Measurements from ENCODE around the gene RNF150.
"Not testable (repeated sequence)": the region's sequence is repeated elsewhere in the genome, so short reads cannot be mapped to it uniquely, and the experiment has no call there.

Gene RNF150

DNA sequence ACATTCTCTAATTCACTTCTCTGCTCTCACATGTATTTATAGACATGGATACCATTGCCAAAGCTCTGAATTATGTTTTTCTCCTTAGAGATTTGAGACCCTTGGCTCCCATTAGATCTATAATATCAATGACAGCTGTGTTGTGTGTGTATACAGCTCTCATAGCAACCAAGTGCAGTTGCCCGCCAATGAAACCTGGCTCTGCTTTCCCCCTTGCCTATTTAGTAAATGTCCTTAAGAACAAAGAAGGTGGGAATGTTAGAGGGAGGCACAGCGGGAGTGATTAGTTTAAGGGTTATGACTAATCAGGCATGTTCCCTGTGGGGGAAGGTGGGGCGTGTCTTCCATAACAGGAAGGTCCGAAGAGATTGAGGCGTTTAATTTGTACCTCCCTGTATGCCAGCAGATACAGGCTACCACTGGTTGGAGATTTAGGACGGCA, 276.6 kb downstream of the RNF150 start:
- peak; percentile 57 for DNase-seq

DNA sequence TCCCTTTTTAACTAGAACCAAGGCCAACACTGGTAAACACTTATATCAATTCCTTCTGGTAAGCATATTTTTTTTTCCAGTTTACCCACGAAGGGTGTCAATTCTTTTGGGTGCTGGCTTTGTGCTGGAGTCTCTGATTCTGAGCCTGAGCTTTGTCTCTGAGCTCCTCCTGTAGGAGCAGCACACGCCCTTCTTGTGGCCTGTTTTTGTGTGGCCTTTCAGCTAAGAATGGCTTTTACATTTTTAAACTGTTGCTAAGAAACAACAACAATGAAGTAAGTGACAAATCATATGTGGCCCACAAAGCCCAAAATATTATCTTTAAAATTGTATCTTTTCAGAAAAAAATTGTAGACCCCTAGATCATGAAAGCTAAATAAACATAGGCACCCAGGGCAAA, 279.1 kb downstream of the RNF150 start:
- DNase-seq = no peak

DNA sequence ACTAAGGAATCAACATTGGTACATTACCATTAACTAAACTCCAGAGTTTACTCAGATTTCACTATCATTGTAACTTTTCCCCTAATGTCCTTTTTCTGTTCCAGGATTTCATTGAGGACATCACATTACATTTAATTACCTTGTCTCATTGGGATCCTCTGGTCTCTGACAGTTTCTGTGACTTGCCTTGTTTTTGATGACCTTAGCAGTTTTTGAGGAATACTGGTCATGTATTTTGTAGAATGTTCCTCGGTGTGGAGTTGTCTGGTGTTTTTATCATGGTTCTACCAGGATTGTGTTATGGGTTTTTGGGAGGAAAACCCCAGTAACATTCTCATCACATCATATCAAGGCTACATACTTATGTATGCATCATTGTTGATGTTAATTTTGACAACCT, 281.5 kb downstream of the RNF150 start:
- no peak for DNase-seq

DNA sequence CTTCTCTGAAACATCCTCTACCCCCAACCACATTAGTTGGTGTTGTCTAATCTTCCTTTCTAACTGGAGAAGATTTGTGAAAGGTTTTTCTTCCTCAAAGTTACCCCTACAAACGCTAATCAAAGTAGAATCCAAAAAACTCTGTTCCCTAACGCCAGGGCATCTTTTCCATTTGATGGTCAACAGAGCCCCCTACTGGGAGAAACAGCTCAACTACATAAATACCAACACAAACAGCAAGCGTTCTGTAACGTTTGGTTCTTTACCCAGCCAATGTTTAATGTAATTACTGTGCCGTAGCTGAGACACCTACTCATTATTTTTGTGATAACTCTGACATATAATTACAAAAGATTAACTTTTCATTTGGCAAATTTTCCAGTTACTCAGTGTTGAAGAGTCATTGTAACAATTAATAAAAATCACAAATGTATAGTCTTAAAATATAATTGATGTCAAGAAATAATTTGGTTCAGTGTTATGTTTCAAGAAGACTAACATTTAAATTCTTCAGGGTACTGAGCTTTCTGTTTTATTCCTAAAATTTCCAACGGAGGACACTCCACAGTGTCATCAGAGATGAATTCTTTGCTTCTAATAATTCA, 282.1 kb downstream of the RNF150 start:
- DNase-seq = peak; percentile 59

DNA sequence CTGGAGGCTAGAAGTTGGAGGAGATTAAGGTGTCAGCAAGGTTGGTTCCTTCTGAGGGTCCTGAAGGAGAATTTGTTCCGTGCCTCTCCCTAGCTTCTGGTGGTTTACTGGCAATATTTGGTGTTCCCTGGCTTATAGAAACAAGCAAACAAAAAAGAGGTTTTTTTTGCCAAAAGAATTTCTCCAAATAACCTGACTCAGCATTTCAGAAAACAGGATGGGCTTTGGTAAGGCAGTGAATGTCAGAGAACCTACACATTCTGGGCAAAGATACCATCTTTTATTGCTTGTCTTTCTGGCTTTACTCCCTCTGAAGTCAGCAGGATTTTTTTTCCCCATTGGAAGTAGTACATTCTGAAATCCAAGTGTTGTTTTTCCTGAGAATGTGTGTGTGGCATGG, 283.7 kb downstream of the RNF150 start:
- DNase-seq = no peak

DNA sequence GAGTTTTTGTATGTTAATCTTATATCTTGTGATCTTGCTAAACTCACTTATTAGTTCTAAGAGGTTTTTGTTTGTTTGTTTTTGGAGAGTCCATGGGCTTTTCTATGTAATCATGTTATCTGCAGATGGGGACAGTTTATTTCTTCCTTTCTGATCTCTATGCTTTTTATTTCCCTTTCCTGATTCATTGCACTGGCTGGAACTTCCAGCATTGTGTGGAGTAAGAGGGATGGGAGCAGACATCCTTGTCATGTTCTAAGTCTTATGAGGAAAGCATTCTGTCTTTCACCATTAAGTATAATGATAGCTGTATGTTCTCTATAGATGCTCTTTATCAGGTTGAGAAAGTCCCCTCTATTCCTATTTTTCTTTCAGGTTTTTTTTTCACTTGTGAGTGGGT, 286.5 kb downstream of the RNF150 start:
- no peak for DNase-seq

DNA sequence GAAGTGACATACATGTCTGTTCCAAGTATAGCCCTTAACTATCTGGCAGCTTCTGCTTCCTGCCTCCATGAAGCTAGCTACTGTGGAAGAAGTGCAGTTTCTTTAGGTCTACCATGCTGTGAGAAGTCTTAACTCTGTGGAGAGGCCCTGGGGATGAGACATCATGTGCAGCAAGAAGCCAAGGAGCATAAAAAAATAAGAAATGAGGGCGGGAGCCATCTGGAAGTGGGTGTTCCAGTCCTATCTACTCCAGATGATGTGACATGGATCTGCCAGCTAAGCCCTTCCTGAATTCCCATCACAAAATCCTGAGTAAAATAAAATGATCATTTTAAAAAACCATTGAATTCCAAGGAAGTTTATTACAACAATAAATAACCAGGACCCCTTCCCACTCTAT, 289.2 kb downstream of the RNF150 start:
- DNase-seq = no peak

DNA sequence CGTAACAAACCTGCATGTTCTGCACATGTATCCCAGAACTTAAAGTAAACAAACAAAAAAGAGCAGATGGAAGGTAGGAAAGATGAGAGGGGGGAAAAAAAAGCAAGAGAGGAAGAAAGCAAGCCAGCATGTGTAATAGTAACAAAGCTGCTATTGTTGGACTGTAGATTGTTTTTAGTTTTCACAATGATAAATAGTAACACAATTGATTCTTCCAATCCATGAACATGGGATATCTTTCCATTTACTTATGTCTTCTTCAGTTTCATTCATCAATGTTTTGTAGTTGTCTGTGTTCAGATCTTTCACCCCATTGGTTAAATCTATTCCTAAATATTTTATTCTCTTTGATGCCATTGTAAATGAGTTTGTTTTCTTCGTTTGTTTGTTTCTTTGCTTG, 292.1 kb downstream of the RNF150 start:
- no peak for DNase-seq

DNA sequence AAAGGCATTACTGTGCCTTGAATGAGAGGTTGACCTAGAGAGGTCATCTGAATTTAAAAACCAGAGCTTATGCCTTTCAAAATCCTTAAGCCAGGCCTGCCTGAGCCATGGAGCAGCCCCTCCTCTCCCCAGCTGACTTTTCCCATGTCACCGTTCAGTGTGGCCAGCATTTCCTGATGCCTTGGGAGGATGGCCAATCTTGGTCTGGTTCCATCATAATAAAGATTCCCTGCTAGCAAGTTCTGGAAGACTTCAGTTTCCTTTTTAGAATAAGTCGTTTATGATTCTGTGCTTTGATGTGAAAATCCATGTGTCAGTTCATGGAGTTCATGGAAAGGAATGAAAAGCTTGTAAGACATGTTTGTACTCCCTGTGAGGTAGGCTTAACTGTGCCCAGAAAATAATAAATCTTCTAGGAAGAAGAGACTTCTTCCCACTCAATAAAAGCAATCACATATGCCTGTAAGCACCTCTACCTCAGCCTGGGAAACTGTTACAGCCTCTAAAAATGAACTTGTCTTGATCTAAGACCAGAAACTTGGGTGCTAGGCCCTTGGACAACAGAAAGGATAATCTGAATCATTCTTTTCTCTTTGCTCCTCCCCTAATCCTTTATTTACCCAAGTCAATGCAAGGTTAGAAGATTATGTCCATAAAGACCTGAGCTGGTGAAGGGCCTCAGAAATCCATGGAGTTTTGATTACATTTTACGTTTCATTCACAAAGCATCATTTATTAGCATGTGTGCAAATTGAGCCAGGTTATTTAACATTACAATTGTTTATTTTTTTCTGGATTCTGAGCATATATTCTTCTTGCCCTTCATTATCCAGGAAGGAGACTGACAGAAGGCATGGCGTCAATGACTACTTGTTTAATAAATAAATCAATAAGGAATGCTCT, 293.1 kb downstream of the RNF150 start:
- no peak for DNase-seq

DNA sequence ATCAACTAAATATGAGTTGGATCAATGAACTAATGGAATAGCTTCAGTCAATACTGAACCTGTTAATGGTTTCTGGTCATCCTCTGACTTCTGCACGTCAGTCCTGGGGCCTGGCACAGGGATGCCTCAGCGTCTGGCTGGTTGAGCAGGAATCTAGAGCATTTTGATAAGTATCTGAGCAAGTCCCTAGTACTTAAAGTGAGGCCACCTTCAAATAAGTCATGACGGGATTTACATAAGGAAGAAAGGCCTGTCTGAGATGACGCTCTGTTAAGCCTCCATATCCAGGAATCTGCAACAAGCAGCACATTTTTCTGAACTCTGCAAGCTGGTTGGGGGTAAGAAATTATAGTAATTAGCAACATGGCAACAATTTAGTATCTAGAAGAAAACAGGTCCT, 293.9 kb downstream of the RNF150 start:
- DNase-seq = no peak

DNA sequence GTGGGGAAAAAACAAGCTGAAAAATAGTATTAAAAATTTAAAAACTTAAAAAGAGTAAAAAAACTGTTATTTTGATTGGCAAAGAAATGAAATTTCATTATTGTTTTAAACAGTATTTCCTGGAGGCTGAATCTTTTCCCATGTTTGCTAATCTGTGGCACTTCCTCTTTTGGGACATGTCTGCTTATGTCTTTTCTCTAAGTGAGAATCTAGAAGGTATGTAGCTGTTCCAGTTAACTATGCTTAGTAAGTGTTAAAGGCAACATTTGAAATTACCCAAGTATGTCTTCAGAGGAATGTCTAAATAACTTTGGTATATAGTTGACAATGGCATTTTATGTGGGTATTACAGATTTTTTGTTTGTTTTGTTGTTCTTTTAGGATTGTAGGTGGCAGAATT, 295.5 kb downstream of the RNF150 start:
- DNase-seq = no peak

DNA sequence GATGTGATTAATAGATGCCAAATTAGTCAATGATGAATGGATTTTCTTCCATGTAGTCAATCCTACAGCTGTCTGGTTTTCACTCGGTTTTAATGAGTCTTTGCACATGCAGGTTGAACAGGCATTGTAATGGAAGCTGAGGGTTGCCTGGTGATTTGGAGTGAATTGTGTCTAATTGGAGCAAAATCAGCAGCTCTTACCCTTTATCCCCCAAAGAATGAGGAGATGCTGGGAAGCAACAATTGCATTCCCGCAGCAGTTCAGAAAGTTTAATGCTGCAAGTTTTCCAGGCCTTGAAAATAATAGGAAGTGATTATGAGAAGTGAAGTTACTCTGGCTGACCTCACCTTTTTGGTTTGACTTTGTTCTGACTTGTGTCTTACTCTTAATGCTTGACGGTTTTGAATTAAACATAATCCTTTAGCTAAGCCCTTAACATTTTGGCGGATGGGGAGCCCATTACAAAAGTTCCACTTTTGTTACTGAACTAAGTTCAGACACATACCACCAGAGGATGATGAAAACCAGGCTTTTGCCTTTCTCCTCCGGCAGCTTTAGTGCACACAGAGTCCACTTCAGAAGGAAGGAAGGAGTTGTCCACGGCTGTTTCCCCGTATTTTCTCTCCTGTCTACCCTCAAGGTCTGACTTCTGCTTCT, 298.3 kb downstream of the RNF150 start:
- no peak for DNase-seq

DNA sequence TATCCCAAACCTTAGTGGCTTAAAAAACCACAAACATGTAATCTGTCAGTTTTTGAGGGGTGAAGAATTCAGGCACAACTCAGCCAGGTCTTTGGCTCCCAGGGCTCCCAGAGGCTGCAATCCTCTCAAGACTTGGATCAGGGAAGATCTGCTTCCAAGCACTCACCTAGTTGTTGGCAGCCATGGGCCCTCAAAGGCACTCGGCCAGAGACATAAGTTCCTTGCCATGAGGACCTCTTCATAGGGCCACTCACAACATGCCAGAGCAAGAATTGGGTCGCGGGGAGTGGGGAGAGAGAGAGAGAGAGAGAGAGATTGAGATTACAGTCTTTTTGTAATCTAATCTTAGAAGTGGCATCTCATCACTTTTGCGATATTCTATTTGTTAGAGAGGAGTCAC, 300.0 kb downstream of the RNF150 start:
- DNase-seq = no peak

DNA sequence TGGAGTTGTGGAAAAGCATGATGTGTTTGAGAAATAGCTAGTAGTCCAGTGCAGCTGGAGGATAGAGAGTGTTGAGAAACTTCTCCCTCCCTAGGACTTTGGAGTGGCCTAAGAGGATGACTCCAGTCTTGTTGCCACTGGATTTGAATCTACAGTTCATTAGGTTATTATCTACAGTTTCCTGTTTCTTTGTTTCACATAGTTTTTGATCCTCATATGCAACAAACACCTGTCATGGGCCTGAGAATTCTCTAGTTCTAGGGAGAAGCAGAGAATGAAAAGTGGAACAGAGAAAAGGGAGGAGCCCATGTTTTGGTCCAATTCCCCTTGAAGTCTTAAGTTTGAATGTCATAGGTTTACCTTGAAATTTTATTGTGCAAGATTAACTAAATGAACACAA, 303.4 kb downstream of the RNF150 start:
- no peak for DNase-seq

DNA sequence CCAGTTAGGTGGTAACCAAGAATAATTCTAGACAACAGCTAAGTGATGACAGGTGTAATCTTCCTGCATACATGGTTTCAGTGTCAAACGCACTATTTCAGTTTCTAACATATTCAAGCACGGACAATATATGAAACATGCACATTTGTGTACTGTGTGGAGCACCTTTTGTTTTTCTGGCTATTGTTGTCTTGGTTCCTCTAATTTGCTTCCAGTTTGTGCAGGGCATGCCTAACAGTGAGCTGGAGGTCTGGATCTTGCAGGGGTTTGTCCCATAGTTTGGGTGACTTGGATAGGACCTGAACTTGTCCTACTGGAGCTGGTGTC, 306.6 kb downstream of the RNF150 start:
- DNase-seq = no peak

DNA sequence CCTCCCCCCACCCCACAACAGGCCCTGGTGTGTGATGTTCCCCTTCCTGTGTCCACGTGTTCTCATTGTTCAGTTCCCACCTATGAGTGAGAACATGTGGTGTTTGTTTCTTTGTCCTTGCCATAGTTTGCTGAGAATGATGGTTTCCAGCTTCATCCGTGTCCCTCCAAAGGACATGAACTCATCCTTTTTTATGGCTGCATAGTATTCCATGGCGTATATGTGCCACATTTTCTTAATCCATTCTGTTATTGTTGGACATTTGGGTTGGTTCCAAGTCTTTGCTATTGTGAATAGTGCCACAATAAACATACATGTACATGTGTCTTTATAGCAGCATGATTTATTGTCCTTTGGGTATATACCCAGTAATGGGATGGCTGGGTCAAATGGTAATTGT, 312.7 kb downstream of the RNF150 start:
- DNase-seq = not testable (repeated sequence)

DNA sequence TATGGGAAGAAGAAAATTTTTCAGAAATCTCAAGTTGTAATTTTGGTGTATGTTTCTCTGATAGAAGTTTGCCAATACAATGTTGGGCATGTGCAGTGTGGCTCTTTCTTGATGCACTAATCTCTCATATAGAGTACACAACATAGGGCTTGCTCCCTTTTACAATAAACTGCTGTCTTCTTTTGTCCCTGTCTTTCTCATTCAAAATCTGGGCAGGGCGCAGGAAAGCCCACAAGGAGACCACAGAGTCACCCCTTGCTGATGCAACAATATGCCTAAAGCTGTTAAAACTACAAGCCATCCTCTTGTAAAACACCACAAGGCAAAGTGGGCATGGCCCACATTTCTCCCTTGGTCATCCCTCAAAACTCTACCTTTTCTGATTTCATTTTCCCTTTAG, 313.7 kb downstream of the RNF150 start:
- no peak for DNase-seq

DNA sequence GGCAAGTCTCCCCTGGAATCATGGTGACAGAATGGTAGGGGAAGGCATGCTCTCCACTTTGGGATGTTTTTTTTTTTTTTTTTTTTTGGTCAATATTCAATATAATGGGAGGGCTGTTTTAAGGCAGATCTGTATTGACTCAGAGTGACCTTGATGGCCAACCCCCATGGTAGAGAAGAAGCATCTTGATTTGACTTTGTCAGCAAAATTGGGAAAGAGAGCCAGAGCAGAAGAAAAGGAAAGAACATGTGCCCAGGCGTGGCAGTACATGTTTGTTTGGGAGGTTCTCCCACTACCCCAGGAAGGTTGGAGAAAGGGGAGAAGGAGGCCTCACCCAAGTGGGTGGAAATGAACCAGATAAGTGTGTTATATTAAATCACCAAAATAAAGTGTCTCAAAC, 314.8 kb downstream of the RNF150 start:
- DNase-seq = no peak

DNA sequence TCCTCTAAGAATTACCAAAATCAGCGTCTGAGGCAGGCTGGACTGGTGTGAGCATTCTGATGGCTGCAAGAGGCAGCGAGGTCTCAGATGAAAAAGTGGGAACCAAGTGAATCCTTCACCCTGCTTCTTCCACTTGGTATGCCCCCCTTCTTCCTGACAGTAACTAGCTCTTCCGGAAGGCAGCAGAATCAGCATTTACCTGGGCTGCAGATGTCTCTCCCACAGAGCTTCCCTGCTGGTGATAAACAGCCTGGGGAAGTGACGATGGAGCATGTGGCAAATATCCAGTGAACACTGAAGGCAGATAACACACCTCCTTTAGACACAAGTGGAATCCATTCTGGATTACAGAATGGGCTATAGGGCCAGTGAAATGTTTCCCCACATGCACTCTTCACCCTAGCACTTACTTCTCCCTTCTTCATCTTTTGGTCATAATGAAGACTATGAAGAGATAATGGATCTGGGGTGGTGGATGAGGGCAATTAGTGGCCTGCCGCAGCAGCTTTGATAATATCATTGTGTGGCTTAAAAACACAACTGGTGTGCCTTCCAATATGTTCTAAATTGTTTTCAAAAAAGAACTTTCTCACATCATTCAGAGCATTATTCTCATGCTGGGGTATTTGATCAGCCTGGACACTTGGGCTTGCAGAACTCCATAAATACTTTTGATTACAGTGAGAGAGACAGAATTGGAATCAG, 316.3 kb downstream of the RNF150 start:
- no peak for DNase-seq

DNA sequence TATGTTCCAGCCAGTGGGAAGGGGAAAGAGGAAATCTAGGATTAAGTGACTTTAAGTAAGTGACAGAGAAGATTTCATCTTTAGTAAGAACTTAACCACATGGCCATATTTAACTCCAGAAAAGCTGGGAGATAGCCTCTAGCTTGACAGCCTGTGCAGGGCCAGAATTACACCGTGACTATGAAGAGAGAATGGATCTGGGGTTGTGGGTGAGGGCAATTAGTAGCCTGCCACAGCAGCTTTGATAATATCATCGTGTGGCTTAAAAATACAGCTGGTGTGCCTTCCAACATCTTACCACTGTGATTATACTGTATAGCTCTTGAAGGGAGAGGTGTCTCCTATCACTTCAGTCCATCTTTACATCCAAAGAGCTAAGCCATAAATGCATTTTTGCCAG, 319.5 kb downstream of the RNF150 start:
- DNase-seq = no peak

DNA sequence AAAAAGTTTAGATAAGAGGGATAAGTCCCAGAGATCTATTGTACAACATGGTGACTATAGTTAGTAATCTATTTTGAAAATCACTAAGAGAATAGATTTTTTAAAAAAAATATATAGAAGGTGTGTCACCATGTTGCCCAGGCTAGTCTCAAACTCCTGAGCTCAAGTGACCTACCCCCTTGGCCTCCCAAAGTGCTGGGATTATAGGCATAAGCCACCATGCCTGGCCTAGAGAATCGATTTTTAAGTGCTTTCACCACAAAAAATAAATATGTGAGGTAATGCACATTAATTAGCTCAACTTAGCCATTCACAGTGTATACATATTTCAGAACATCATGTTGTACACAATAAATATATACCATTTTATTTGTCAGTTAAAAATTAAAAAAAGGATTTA, 320.4 kb downstream of the RNF150 start:
- DNase-seq = no peak

DNA sequence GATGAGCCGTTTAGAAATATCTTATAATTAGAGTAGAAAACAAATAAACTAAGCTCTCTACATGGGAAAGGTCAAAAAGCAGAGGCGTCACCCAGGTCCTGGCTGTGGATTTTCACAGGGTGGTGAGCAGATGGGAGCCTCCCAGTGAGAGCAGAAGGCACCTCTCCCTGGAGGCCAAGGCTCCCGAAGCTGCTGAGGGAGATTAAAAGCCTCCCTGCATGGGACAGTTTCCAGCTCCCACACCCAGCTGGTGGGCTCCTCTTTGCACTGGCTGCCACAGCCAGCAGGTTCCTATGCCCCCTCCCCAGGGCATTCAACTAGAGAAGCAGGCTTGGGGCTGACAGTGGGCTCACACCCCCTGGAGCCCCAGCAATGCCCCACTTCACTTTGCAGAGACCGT, 321.8 kb downstream of the RNF150 start:
- DNase-seq = no peak

DNA sequence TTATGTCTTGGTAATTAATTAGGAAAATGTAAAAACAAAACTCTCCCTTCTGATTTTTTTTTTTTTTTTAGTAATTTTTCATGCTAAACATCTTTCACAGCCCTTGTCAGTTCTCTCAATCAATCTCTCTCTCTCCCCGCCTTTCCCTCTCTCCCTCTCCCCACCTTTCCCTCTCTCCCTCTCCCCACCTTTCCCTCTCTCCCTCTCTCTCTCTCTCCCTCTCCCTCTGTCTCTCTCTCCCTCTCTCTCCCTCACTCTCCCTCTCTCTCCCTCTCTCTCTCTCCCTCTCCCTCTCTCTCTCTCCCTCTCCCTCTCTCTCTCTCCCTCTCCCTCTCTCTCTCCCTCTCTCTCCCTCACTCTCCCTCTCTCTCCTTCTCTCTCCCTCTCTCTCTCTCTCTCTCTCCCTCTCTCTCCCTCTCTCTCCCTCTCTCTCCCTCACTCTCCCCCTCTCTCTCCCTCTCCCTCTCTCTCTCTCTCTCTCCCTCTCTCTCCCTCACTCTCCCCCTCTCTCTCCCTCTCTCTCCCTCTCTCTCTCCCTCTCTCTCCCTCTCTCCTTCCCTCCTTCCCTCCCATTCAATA, 322.6 kb downstream of the RNF150 start:
- not testable (repeated sequence) for DNase-seq

Measured in fibroblast of skin of right biceps (primary cell).